ENCODE data around the gene CTSD. TPM values are rescaled to one million over a fixed set of nuclear protein-coding genes. Genes with fewer than 3 reads are reported as not detected.

The CTSD gene
- polyA plus RNA-seq, 1 of the 3 experiments (the other 2 are of a cell fraction) = 187 TPM

- WGBS (ENCODE audit: low lambda C conversion rate) = 66% methylated on average over 7 of the region's 13 CpGs
- H3K9me3 ChIP-seq = no peaks in the 10 kb centered on the region
- POLR2A ChIA-PET = no interaction called here
- no peak overlapping the region for H3K4me2 ChIP-seq
- H3F3A ChIP-seq (replicated peaks; ENCODE audit: insufficient read depth) = no peaks in the 10 kb centered on the region
- no peak overlapping the region for H3K9ac ChIP-seq
- no peaks in the 10 kb centered on the region for H3K9me2 ChIP-seq
- H3K4me1 ChIP-seq (ENCODE audit: control insufficient read depth in 1 of 2, insufficient read depth in 2 of 2, low read depth in 1 of 2, low read length in 1 of 2) = peaks cover 0 to 7% of the 10 kb centered on the region in 2 experiments; a peak in 1 of 4 replicates
- no peak overlapping the region for H3K4me3 ChIP-seq (ENCODE audit: low read depth in 2 of 2, low read length in 1 of 2)
- H3K79me2 ChIP-seq (ENCODE audit: insufficient read depth) = no peaks in the 10 kb centered on the region
- CTCF ChIA-PET = interaction anchor here (0.8 kb wide), 1 partner anchor 23 kb away, joined by 3 read pairs; no protein-coding TSS in a partner anchor
- no peaks in the 10 kb centered on the region for H3K27me3 ChIP-seq (ENCODE audit: insufficient read depth)
- H2AFZ ChIP-seq (ENCODE audit: low read depth) = no peak overlapping the region
- H3K27ac ChIP-seq (ENCODE audit: low read depth in 2 of 2, low read length in 1 of 2) = no peak overlapping the region
- no peaks in the 10 kb centered on the region for H3K36me3 ChIP-seq (replicated peaks in 1 of 2; ENCODE audit: control insufficient read depth in 1 of 2, insufficient read depth in 2 of 2, low read length in 1 of 2)
- H4K20me1 ChIP-seq (ENCODE audit: insufficient read depth) = no peaks in the 10 kb centered on the region
- TF ChIP-seq NRF1 (IDR thresholded peaks at IDR 0.05; ENCODE audit: low read depth, low read length) (no peak), TAF1 (IDR thresholded peaks at IDR 0.05; ENCODE audit: borderline replicate concordance, low read depth, low read length) (no peak), FOXJ3 (CRISPR knock-in tag; IDR thresholded peaks at IDR 0.05) (no peak), SIN3A (IDR thresholded peaks at IDR 0.05; ENCODE audit: borderline replicate concordance, low read depth, low read length) (no peak), EZH2phosphoT487 (IDR thresholded peaks at IDR 0.05; ENCODE audit: borderline replicate concordance, low read depth) (no peak), MEF2A (IDR thresholded peaks at IDR 0.05; ENCODE audit: borderline replicate concordance, low read depth) (no peak)
- TF ChIP-seq, protein P1, sequence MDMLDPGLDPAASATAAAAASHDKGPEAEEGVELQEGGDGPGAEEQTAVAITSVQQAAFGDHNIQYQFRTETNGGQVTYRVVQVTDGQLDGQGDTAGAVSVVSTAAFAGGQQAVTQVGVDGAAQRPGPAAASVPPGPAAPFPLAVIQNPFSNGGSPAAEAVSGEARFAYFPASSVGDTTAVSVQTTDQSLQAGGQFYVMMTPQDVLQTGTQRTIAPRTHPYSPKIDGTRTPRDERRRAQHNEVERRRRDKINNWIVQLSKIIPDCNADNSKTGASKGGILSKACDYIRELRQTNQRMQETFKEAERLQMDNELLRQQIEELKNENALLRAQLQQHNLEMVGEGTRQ (IDR thresholded peaks at IDR 0.05; ENCODE audit: borderline replicate concordance, low read depth, low read length) = no peak
- peak; percentile 25 for DNase-seq
Measured at GRCh38 chr11:1782031-1782590, 18.4 kb upstream of the CTSD start.

- Histone ChIP-seq H3K4me1 (ENCODE audit: control insufficient read depth in 1 of 2, insufficient read depth in 2 of 2, low read depth in 1 of 2, low read length in 1 of 2) (peaks cover 0 to 7% of the 10 kb centered on the region in 2 experiments; a peak in 1 of 4 replicates), H3K79me2 (ENCODE audit: insufficient read depth) (no peaks in the 10 kb centered on the region), H3K4me2 (no peak overlapping the region), H2AFZ (ENCODE audit: low read depth) (no peak overlapping the region), H3K27me3 (ENCODE audit: insufficient read depth) (no peaks in the 10 kb centered on the region), H3K4me3 (ENCODE audit: low read depth in 2 of 2, low read length in 1 of 2) (no peak overlapping the region), H3K27ac (ENCODE audit: low read depth in 2 of 2, low read length in 1 of 2) (no peak overlapping the region; a peak in 1 of 4 replicates), H3K9ac (no peak overlapping the region), H3K36me3 (replicated peaks in 1 of 2; ENCODE audit: control insufficient read depth in 1 of 2, insufficient read depth in 2 of 2, low read length in 1 of 2) (no peaks in the 10 kb centered on the region), H4K20me1 (ENCODE audit: insufficient read depth) (no peaks in the 10 kb centered on the region), H3F3A (replicated peaks; ENCODE audit: insufficient read depth) (no peaks in the 10 kb centered on the region), H3K9me2 (no peaks in the 10 kb centered on the region), H3K9me3 (no peaks in the 10 kb centered on the region)
- WGBS (ENCODE audit: low lambda C conversion rate) = 64% methylated on average over 3 of the region's 9 CpGs
- no peak for TF ChIP-seq GABPA (IDR thresholded peaks at IDR 0.05; ENCODE audit: low read depth)
- no peak for TF ChIP-seq POLR2AphosphoS5 (IDR thresholded peaks at IDR 0.05; ENCODE audit: low read depth, low read length)
- no peak for TF ChIP-seq RCOR1 (IDR thresholded peaks at IDR 0.05; ENCODE audit: low read length)
- no peak for TF ChIP-seq TCF12 (IDR thresholded peaks at IDR 0.05)
- no peak for TF ChIP-seq RFX5 (IDR thresholded peaks at IDR 0.05; ENCODE audit: low read length)
- TF ChIP-seq ELF1 (IDR thresholded peaks at IDR 0.05) = no peak
- TF ChIP-seq, protein P2, sequence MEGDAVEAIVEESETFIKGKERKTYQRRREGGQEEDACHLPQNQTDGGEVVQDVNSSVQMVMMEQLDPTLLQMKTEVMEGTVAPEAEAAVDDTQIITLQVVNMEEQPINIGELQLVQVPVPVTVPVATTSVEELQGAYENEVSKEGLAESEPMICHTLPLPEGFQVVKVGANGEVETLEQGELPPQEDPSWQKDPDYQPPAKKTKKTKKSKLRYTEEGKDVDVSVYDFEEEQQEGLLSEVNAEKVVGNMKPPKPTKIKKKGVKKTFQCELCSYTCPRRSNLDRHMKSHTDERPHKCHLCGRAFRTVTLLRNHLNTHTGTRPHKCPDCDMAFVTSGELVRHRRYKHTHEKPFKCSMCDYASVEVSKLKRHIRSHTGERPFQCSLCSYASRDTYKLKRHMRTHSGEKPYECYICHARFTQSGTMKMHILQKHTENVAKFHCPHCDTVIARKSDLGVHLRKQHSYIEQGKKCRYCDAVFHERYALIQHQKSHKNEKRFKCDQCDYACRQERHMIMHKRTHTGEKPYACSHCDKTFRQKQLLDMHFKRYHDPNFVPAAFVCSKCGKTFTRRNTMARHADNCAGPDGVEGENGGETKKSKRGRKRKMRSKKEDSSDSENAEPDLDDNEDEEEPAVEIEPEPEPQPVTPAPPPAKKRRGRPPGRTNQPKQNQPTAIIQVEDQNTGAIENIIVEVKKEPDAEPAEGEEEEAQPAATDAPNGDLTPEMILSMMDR (IDR thresholded peaks at IDR 0.05) = no peak
- no peak for TF ChIP-seq FOSL2 (IDR thresholded peaks at IDR 0.05; ENCODE audit: borderline replicate concordance, low read depth)
- TF ChIP-seq JUND (IDR thresholded peaks at IDR 0.05) = no peak
- TF ChIP-seq SMC3 (IDR thresholded peaks at IDR 0.05; ENCODE audit: low read depth, low read length) = no peak
- TF ChIP-seq MAX (IDR thresholded peaks at IDR 0.05; ENCODE audit: low read depth) = no peak
- no peak for DNase-seq
- POLR2A ChIA-PET = no interaction called here
- CTCF ChIA-PET = interaction anchor here (1.7 kb wide), 1 partner anchor 52 kb away, joined by 7 read pairs; no protein-coding TSS in a partner anchor
Measured at GRCh38 chr11:1781593-1781975, 17.9 kb upstream of the CTSD start.
